ENCODE measurements around the gene ZNF439.
"Not testable (repeated sequence)": the region's sequence is repeated elsewhere in the genome, so short reads cannot be mapped to it uniquely, and the experiment has no call there.

ZNF439 gene

DNA sequence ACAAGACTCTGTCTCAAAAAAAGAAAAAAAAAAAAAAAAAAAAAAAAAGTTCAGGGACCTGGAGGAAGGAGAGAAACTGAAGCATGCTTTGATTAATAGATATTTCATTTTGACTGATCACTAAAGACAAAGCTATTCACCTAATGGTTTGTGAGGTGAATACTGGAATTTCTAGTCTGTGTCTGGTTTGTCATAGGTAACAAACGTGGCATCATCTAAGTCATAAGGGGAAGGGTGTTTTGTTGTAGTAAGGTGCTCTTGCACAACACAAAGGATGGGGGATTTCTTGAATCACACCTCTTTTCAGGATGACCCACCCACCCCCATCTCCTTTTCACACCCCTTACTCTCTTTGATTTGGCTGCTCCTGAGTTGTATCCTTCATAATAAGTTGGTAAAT, 25.2 kb downstream of the ZNF439 start:
- DNase-seq (ENCODE audit: low read depth): no peak

GRCh38 chr19:11879687-11880266, 31.3 kb downstream of the ZNF439 start:
- DNase-seq (ENCODE audit: low read depth); H3K4me3 ChIP-seq (ENCODE audit: low read depth, low read length); in situ Hi-C loops (cut with HindIII; ENCODE audit: low sequenced_read_pairs): not testable (repeated sequence)
- TF ChIP-seq, protein P1, sequence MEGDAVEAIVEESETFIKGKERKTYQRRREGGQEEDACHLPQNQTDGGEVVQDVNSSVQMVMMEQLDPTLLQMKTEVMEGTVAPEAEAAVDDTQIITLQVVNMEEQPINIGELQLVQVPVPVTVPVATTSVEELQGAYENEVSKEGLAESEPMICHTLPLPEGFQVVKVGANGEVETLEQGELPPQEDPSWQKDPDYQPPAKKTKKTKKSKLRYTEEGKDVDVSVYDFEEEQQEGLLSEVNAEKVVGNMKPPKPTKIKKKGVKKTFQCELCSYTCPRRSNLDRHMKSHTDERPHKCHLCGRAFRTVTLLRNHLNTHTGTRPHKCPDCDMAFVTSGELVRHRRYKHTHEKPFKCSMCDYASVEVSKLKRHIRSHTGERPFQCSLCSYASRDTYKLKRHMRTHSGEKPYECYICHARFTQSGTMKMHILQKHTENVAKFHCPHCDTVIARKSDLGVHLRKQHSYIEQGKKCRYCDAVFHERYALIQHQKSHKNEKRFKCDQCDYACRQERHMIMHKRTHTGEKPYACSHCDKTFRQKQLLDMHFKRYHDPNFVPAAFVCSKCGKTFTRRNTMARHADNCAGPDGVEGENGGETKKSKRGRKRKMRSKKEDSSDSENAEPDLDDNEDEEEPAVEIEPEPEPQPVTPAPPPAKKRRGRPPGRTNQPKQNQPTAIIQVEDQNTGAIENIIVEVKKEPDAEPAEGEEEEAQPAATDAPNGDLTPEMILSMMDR (IDR thresholded peaks at IDR 0.05; ENCODE audit: low read depth, low read length, missing control alignments): peak; percentile 7

More for the DNA sequence above, 25.2 kb downstream of the ZNF439 start:
- TF ChIP-seq, protein P1 (IDR thresholded peaks at IDR 0.05; ENCODE audit: low read depth, low read length, missing control alignments): no peak
- in situ Hi-C loops (cut with HindIII; ENCODE audit: low sequenced_read_pairs): no loop called here
- H3K4me3 ChIP-seq (ENCODE audit: low read depth, low read length): no peak overlapping the region

DNA sequence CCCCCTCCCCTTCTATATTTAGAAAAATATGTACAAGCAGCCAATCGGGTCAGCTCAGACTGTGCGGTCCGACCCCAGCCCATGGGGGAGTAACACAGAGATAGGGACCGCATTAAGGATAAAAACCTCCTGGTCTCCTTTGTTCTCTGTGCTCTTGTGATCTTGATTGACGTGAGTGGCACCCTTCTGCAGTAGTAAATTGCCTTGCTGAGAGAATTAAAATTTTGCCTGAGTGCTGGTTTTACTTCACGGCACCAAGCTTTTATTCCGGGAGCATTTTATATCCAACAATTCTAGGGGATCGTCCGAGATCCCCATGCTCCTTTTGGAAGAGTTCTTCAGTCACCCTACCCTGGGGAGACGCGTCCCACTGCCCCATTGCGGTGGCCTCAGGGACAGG, 32.1 kb downstream of the ZNF439 start:
- no peak for DNase-seq (ENCODE audit: low read depth)
- TF ChIP-seq, protein P1 (IDR thresholded peaks at IDR 0.05; ENCODE audit: low read depth, low read length, missing control alignments): no peak
- in situ Hi-C loops (cut with HindIII; ENCODE audit: low sequenced_read_pairs): no loop called here
- no peak overlapping the region for H3K4me3 ChIP-seq (ENCODE audit: low read depth, low read length)

DNA sequence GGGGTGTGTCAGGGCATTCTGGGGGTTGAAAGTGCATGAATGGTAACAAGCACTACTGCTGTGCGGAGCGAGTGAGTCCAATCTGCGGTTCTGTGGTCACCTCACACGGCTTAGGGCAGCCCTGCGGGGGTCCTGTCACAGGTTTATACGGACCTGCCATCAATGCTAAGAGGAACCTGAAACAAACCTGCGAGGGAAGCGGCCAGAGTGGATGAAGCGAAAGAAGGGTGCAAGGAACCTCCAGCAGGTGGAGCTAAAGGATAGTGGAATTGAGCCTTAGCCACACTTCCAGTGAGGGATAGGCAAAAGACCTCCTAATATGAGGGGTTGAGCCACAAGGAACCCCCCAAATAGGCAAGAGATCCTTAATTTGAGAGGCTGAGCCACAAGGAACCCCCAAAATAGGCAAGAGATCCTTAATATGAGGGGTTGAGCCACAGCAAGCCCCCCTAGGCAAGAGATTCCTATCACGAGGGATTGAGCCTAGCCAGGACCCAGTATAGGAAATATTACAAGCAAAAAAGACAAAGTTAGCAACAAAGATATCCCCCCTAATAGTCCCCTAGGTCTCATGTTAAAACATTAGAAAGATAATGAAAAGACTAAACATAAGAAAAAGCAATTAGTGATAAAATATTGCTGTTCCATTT, 32.8 kb downstream of the ZNF439 start:
- peak; percentile 27 for DNase-seq (ENCODE audit: low read depth)
- in situ Hi-C loops (cut with HindIII; ENCODE audit: low sequenced_read_pairs): no loop called here
- H3K4me3 ChIP-seq (ENCODE audit: low read depth, low read length): no peak overlapping the region
- TF ChIP-seq, protein P1 (IDR thresholded peaks at IDR 0.05; ENCODE audit: low read depth, low read length, missing control alignments): peak; percentile 77

DNA sequence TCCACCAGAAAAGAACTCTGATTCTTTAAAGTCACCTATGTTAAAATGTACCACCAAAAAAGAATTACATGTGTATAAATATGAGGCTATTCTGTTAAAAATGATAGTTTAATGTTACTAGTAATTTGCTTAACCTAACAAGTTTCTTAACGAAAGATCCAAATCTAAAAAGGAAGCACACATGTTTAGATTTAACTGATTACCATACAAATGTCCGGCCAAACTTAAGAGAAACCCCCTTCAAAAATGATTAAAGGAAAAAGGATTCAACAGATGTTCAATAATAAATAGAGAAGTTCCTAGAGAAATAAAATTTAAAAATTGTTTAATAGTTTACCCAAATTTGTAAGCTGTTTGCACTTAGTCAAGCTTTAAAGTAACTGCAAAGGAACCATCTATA, 34.1 kb downstream of the ZNF439 start:
- no peak overlapping the region for H3K4me3 ChIP-seq (ENCODE audit: low read depth, low read length)
- TF ChIP-seq, protein P1 (IDR thresholded peaks at IDR 0.05; ENCODE audit: low read depth, low read length, missing control alignments): no peak
- in situ Hi-C loops (cut with HindIII; ENCODE audit: low sequenced_read_pairs): no loop called here
- DNase-seq (ENCODE audit: low read depth): no peak

- DNase-seq (ENCODE audit: low read depth): no peak
- in situ Hi-C loops (cut with HindIII; ENCODE audit: low sequenced_read_pairs): no loop called here
- TF ChIP-seq, protein P1 (IDR thresholded peaks at IDR 0.05; ENCODE audit: low read depth, low read length, missing control alignments): no peak
- H3K4me3 ChIP-seq (ENCODE audit: low read depth, low read length): peak overlapping the region; percentile 74
These were observed 38.7 kb downstream of the ZNF439 start for GRCh38 chr19:11887234-11887610.
